PFSK-1 (cell line): Measurements from ENCODE around the gene MTERF2.

Experiments used
- FOXP2 ChIP-seq: optimal IDR thresholded peaks from 2 replicates; pipeline ENCODE3; 2011; ENCODE audit warnings: borderline replicate concordance, control low read depth, inconsistent platforms; ENCODE audit not compliant: insufficient read depth; ENCODE audit errors: extremely low read length, extremely low read depth
- POLR2AphosphoS5 ChIP-seq: IDR thresholded peaks from 2 replicates; pipeline ENCODE4 v1.6.1; 2012; ENCODE audit warnings: low read depth, mild to moderate bottlenecking, control low read depth, low read length, moderate library complexity
- REST ChIP-seq, 2 experiments: IDR thresholded peaks; 2 replicates each; pipeline versions ENCODE4 v1.6.1 to v1.8.0; 2011 to 2012; ENCODE audit warnings: low read depth in 2 of 2, low read length in 2 of 2, control low read depth in 1 of 2, inconsistent platforms in 1 of 2, mild to moderate bottlenecking in 1 of 2, moderate library complexity in 1 of 2; ENCODE audit not compliant: insufficient read depth in 1 of 2
- SIN3A ChIP-seq: IDR thresholded peaks from 2 replicates; pipeline ENCODE4 v1.6.1; 2012; ENCODE audit warnings: mild to moderate bottlenecking, low read length, moderate library complexity, borderline replicate concordance; ENCODE audit not compliant: insufficient read depth
- TAF1 ChIP-seq: IDR thresholded peaks from 2 replicates; pipeline ENCODE4 v1.6.1; 2012; ENCODE audit warnings: low read length, control low read depth, borderline replicate concordance; ENCODE audit not compliant: insufficient read depth

Gene MTERF2

GRCh38 chr12:106942775-106943174 lies 44.2 kb downstream of the MTERF2 start:
- TF ChIP-seq SIN3A (no peak), REST (IDR thresholded peaks at IDR 0.05; ENCODE audit: insufficient read depth in 1 of 2, low read depth in 2 of 2, low read length in 2 of 2) (no peak), TAF1 (no peak), POLR2AphosphoS5 (no peak), FOXP2 (no peak)

GRCh38 chr12:106941481-106942156 lies 45.3 kb downstream of the MTERF2 start:
- TF ChIP-seq POLR2AphosphoS5 (no peak), TAF1 (no peak), REST (IDR thresholded peaks at IDR 0.05; ENCODE audit: insufficient read depth in 1 of 2, low read depth in 2 of 2, low read length in 2 of 2) (no peak), FOXP2 (no peak), SIN3A (no peak)

- TF ChIP-seq POLR2AphosphoS5: no peak
- no peak for TF ChIP-seq REST (IDR thresholded peaks at IDR 0.05; ENCODE audit: insufficient read depth in 1 of 2, low read depth in 2 of 2, low read length in 2 of 2)
- TF ChIP-seq TAF1: no peak
- TF ChIP-seq SIN3A: no peak
- TF ChIP-seq FOXP2: no peak
Measured at GRCh38 chr12:106934277-106934676, 52.7 kb downstream of the MTERF2 start.
